GM12878 (cell line): ENCODE measurements around the gene TCF7L1. TPM values are rescaled to one million over a fixed set of nuclear protein-coding genes. Genes with fewer than 3 reads are reported as not detected.

Experiments used
- ATAC-seq: fragments of 200-7000 bp; cut with Tn5 transposase; 3 replicates; pipeline ENCODE4 v1.9.1; 2020; ENCODE audit warnings: mild to moderate bottlenecking, moderate library complexity
- BruUV-seq: library from RNA; stranded (reverse); fragments of 400-500 nt; replicated peaks from 2 replicates; lab custom pipeline; 2021; lab: Mats Ljungman, UMichigan
- CTCF ChIA-PET: fragments of 300-600 bp; sonication (Branson Sonifier 250); formaldehyde crosslinking; extraction: SDS; loops from one replicate; lab custom pipeline; 2021; ENCODE audit warnings: inconsistent platforms; lab: Yijun Ruan, JAX
- POLR2A ChIA-PET: fragments of 350-600 bp; formaldehyde crosslinking; extraction: SDS; loops from one replicate; lab custom pipeline; 2021; ENCODE audit warnings: inconsistent platforms; lab: Charles Lee
- RAD21 ChIA-PET: fragments of 300-600 bp; sonication (Branson Sonifier 250); formaldehyde crosslinking; loops from one replicate; lab custom pipeline; 2023; ENCODE audit warnings: antibody characterized with exemption; ENCODE audit not compliant: unreplicated experiment; lab: Charles Lee
- SMC1A ChIA-PET: fragments of 300-600 bp; sonication (Branson Sonifier 250); formaldehyde crosslinking; loops from one replicate; lab custom pipeline; 2023; ENCODE audit not compliant: unreplicated experiment, uncharacterized antibody; lab: Charles Lee
- DNase-seq: peaks from one replicate; pipeline ENCODE4 v3.0.0-alpha.2; 2011; ENCODE audit warnings: low read depth, low spot score
- FAIRE-seq: peaks from 3 replicates; lab custom pipeline; 2011; peaks lifted over from hg19 to GRCh38; lab: Jason Lieb, UNC
- H2AFZ ChIP-seq: 2 replicates; pipeline ENCODE4 v1.6.0; 2011; ENCODE audit warnings: low read depth, low read length, control low read depth; ENCODE audit not compliant: control insufficient read depth
- H3K27ac ChIP-seq: 2 replicates; pipeline ENCODE4 v1.5.1; 2011; ENCODE audit warnings: control low read depth; ENCODE audit not compliant: control insufficient read depth, insufficient read depth
- H3K27me3 ChIP-seq, 2 experiments: replicated peaks in 1 of 2; 2 replicates each; pipeline versions ENCODE4 v1.6.0 to v1.6.1; 2011; ENCODE audit warnings: low read length in 1 of 2; ENCODE audit not compliant: control insufficient read depth in 2 of 2, insufficient read depth in 2 of 2
- H3K36me3 ChIP-seq, 2 experiments: 2 replicates each; pipeline ENCODE4 v1.5.1; 2011; ENCODE audit warnings: low read length in 1 of 2; ENCODE audit not compliant: control insufficient read depth in 2 of 2, insufficient read depth in 2 of 2
- H3K4me1 ChIP-seq: 2 replicates; pipeline ENCODE4 v1.6.1; 2011; ENCODE audit warnings: mild to moderate bottlenecking, low read length, moderate library complexity, mixed read lengths; ENCODE audit not compliant: control insufficient read depth, insufficient read depth
- H3K4me2 ChIP-seq: 2 replicates; pipeline ENCODE4 v1.6.0; 2011; ENCODE audit warnings: control low read depth; ENCODE audit not compliant: control insufficient read depth, insufficient read depth
- H3K4me3 ChIP-seq: fragments of 200-600 bp; sonication (generic); 2 replicates; pipeline ENCODE4 v1.5.1; 2016
- H3K79me2 ChIP-seq: 2 replicates; pipeline ENCODE4 v1.6.0; 2011; ENCODE audit warnings: low read length; ENCODE audit not compliant: control insufficient read depth, insufficient read depth
- H3K9ac ChIP-seq: 2 replicates; pipeline ENCODE4 v1.8.0; 2011; ENCODE audit warnings: low read length, control low read depth, mixed read lengths; ENCODE audit not compliant: control insufficient read depth, insufficient read depth
- H3K9me3 ChIP-seq: replicated peaks from 3 replicates; pipeline ENCODE4 v1.5.1; 2011; ENCODE audit warnings: mild to moderate bottlenecking, low read length; ENCODE audit not compliant: control insufficient read depth, insufficient read depth
- H4K20me1 ChIP-seq: 2 replicates; pipeline ENCODE4 v1.6.0; 2011; ENCODE audit not compliant: control insufficient read depth, insufficient read depth
- CBX3 ChIP-seq: fragments of 200-600 bp; sonication (generic); IDR thresholded peaks from 2 replicates; pipeline ENCODE4 v1.6.1; 2016; ENCODE audit warnings: low read depth, borderline replicate concordance
- CREM ChIP-seq: IDR thresholded peaks from 2 replicates; pipeline ENCODE4 v1.6.1; 2014; ENCODE audit warnings: antibody characterized with exemption, low read depth
- EED ChIP-seq: sonication (generic); IDR thresholded peaks from 2 replicates; pipeline ENCODE4 v1.6.1; 2016; ENCODE audit warnings: antibody characterized with exemption, low read depth
- EP300 ChIP-seq, 2 experiments: fragments of 150-350 bp in 1 of 2; IDR thresholded peaks; 2 replicates each; pipeline ENCODE4 v1.6.1; 2011 to 2012; ENCODE audit warnings: low read depth in 2 of 2, low read length in 2 of 2, borderline replicate concordance in 1 of 2, improper control_type of control experiment in 1 of 2, inconsistent platforms in 1 of 2; ENCODE audit not compliant: control insufficient read depth in 1 of 2
- KAT2A ChIP-seq: conservative IDR thresholded peaks from 2 replicates; pipeline ENCODE4 v1.6.1; 2011; ENCODE audit warnings: low read depth, low read length; ENCODE audit not compliant: control insufficient read depth
- MYB ChIP-seq: fragments of 150-350 bp; IDR thresholded peaks from 2 replicates; pipeline ENCODE4 v1.6.1; 2014; ENCODE audit warnings: mild to moderate bottlenecking, low read depth, low read length, borderline replicate concordance
- RBBP5 ChIP-seq: fragments of 200-600 bp; sonication (generic); conservative IDR thresholded peaks from 2 replicates; pipeline ENCODE4 v1.6.1; 2016
- YBX1 ChIP-seq: fragments of 450-650 bp; IDR thresholded peaks from 2 replicates; pipeline ENCODE4 v1.6.1; 2016; ENCODE audit warnings: antibody characterized with exemption
- WGBS: methylation state at CpG from one replicate; pipeline ENCODE4 v1.1.6; 2016; ENCODE audit warnings: low lambda C conversion rate; ENCODE audit not compliant: insufficient replicate concordance, insufficient coverage; ENCODE audit errors: missing lambda C conversion rate; 5-methylcytosine and 5-hydroxymethylcytosine counted together
- in situ Hi-C: fragments of 300-500 bp; cut with MboI; formaldehyde crosslinking; loops from 9 replicates; pipeline ENCODE4 v1.14.3; 2018; ENCODE audit warnings: mixed read lengths
- intact Hi-C: fragments of 100-400 bp; cut with micrococcal nuclease; formaldehyde crosslinking; loops from one replicate; pipeline ENCODE4 v1.14.2; 2022; ENCODE audit not compliant: unreplicated experiment
- polyA plus RNA-seq, 11 experiments: library from polyadenylated mRNA; depleted of rRNA in 4 of 11; unstranded in 6 of 11; stranded (reverse) in 5 of 11; fragments of >200 nt; fragmentation: Nextera tagmentation in 4 of 11; fragmentation: Illumina TruSeq in 1 of 11; extraction: Ambion mirVana in 4 of 11; extraction: Trizol in 1 of 11; gene quantifications; 1 replicate in 1 of 11; 2 replicates in 10 of 11; pipeline versions ENCODE4 v1.2.1 to v1.2.3, GENCODE V29; 2011 to 2016; ENCODE audit warnings: inconsistent platforms in 2 of 11, missing spikeins in 2 of 11, low read depth in 1 of 11
- total RNA-seq, 4 experiments: library from RNA; depleted of rRNA in 3 of 4; stranded (reverse); fragments of >200 nt in 3 of 4; fragmentation: Illumina TruSeq in 1 of 4; extraction: Trizol in 1 of 4; gene quantifications; 2 replicates each; pipeline versions ENCODE4 v1.2.1 to v1.2.3, GENCODE V29; 2013 to 2021
- TF ChIP-seq, protein P1 (sequence below): IDR thresholded peaks from 2 replicates; pipeline ENCODE4 v1.6.1; 2011; ENCODE audit warnings: borderline replicate concordance, low read depth, mild to moderate bottlenecking, moderate library complexity, mixed read lengths, low read length; ENCODE audit not compliant: insufficient read depth; ENCODE audit errors: extremely low read length
- TF ChIP-seq, protein P2 (sequence below): IDR thresholded peaks from 2 replicates; pipeline ENCODE4 v1.6.1; 2012; ENCODE audit warnings: low read depth, low read length, improper control_type of control experiment
- TF ChIP-seq, protein P3 (sequence below), 3 experiments: IDR thresholded peaks in 2 of 3; conservative IDR thresholded peaks in 1 of 3; 2 replicates each; pipeline ENCODE4 v1.5.1; 2011; ENCODE audit warnings: low read depth in 3 of 3, low read length in 3 of 3, mild to moderate bottlenecking in 3 of 3, control low read depth in 2 of 3, moderate library complexity in 2 of 3, inconsistent platforms in 1 of 3, mixed read lengths in 1 of 3; ENCODE audit not compliant: control insufficient read depth in 2 of 3, insufficient read depth in 1 of 3; ENCODE audit errors: extremely low read depth in 1 of 3

Gene TCF7L1
- total and polyA plus RNA-seq, 10 of the 15 experiments (the other 5 are each of a cell fraction or from before 2014, with no cell fraction given) = 0.03 to 0.11 (median 0.10) TPM; not detected in 7

DNA sequence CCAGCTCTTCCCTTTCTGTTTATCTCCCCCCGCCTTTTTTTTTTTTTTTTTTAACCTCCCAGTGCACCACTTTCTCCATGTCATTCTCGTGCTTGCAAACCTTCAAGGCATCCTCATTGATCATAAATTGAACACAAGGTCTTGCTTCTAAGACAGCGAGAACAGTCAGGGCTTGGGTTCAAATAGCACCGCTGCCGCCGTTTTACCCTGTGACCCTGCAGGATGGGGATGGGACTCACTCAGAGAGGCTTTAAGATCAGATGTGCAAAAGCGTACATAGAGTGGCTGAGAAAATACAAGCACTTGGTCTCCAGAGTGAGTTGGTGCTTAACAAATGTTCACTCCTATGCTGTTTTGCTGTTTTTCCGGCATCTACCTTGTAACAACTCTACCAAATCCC lies 93.6 kb downstream of the TCF7L1 start:
- no peaks in the 10 kb centered on the region for H3K4me1 ChIP-seq
- RAD21 ChIA-PET = no interaction called here
- no TSS peak for BruUV-seq
- SMC1A ChIA-PET = no interaction called here
- DNase-seq = no peak
- POLR2A ChIA-PET = no interaction called here
- intact Hi-C loops = no loop called here
- TF ChIP-seq RBBP5 (no peak), YBX1 (no peak), CREM (no peak)
- TF ChIP-seq, all 136 proteins: peak for 0
- CTCF ChIA-PET = no interaction called here
- WGBS = 47% methylated on average over 8 of the region's 8 CpGs
- H3K36me3 ChIP-seq = no peaks in the 10 kb centered on the region
- H3K9ac ChIP-seq = no peak overlapping the region
- H3K27ac ChIP-seq = no peak overlapping the region
- H3K79me2 ChIP-seq = no peaks in the 10 kb centered on the region
- FAIRE-seq (no peak), ATAC-seq (no peak)
- H3K4me3 ChIP-seq = no peak overlapping the region
- peaks cover 0 to 1% of the 10 kb centered on the region in 2 experiments; a peak in 2 of 4 replicates for H3K27me3 ChIP-seq
- H3K9me3 ChIP-seq = no peaks in the 10 kb centered on the region
- no peaks in the 10 kb centered on the region for H4K20me1 ChIP-seq
- in situ Hi-C loops = no loop called here
- H2AFZ ChIP-seq = no peak overlapping the region
- H3K4me2 ChIP-seq = no peak overlapping the region

DNA sequence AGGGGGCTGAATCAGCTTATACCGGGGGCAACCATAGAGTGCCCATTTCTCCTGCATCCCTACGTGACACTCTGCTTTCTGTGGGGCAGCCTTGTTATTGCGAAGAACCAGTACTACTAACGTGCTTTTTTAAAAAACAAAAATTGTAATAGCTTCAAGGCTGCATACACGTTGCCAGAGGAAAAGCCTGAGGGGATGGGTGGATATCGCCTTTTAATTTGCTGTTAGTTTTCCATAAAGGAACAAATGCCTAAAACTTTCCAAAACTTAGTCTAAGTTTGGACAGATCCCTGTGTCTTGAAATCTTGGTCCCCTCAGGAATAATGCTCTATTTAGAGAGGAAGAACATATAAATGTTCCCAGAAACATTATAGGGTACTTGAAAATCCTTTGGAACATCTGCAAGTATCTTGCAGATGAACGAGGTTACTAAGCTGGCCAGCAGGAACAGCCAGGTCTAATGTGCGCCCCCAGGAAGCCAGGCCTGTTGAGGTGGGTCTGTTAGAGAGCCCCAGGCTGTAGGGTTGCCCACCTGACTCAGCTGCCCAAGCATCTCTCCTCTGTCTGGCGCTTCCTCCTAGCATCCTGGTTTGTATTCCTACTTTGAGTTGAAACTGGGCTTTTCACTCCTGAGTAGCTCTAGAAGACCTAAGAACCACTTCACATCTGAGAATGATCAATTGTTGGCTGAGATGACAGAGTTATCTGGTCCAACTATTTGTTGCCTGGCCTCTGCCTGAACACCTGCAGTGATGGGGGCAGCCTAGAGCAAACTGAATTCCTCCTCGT lies 97.7 kb downstream of the TCF7L1 start:
- Histone ChIP-seq H3K36me3 (no peaks in the 10 kb centered on the region), H2AFZ (no peak overlapping the region), H3K9ac (no peak overlapping the region), H3K4me1 (no peaks in the 10 kb centered on the region), H3K4me2 (no peak overlapping the region), H3K9me3 (no peaks in the 10 kb centered on the region), H3K4me3 (no peak overlapping the region), H4K20me1 (no peaks in the 10 kb centered on the region), H3K27me3 (no peaks in the 10 kb centered on the region; a peak in 1 of 4 replicates), H3K27ac (no peak overlapping the region), H3K79me2 (no peaks in the 10 kb centered on the region)
- in situ Hi-C loops (no loop called here), intact Hi-C loops (no loop called here)
- no TSS peak for BruUV-seq
- WGBS = 36% methylated on average over 10 of the region's 10 CpGs
- RAD21 ChIA-PET = no interaction called here
- FAIRE-seq (no peak), ATAC-seq (peak; percentile 57), DNase-seq (no peak)
- no peak for TF ChIP-seq EED
- TF ChIP-seq, protein P1, sequence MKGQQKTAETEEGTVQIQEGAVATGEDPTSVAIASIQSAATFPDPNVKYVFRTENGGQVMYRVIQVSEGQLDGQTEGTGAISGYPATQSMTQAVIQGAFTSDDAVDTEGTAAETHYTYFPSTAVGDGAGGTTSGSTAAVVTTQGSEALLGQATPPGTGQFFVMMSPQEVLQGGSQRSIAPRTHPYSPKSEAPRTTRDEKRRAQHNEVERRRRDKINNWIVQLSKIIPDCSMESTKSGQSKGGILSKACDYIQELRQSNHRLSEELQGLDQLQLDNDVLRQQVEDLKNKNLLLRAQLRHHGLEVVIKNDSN = peak; percentile 57
- no peak for TF ChIP-seq EP300 (IDR thresholded peaks at IDR 0.05; ENCODE audit: borderline replicate concordance in 1 of 2, control insufficient read depth in 1 of 2, low read depth in 2 of 2, low read length in 2 of 2)
- no peak for TF ChIP-seq MYB
- no peak for TF ChIP-seq CBX3
- TF ChIP-seq, protein P2, sequence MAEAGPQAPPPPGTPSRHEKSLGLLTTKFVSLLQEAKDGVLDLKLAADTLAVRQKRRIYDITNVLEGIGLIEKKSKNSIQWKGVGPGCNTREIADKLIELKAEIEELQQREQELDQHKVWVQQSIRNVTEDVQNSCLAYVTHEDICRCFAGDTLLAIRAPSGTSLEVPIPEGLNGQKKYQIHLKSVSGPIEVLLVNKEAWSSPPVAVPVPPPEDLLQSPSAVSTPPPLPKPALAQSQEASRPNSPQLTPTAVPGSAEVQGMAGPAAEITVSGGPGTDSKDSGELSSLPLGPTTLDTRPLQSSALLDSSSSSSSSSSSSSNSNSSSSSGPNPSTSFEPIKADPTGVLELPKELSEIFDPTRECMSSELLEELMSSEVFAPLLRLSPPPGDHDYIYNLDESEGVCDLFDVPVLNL = no peak
- no peak for TF ChIP-seq KAT2A
- TF ChIP-seq, protein P3, sequence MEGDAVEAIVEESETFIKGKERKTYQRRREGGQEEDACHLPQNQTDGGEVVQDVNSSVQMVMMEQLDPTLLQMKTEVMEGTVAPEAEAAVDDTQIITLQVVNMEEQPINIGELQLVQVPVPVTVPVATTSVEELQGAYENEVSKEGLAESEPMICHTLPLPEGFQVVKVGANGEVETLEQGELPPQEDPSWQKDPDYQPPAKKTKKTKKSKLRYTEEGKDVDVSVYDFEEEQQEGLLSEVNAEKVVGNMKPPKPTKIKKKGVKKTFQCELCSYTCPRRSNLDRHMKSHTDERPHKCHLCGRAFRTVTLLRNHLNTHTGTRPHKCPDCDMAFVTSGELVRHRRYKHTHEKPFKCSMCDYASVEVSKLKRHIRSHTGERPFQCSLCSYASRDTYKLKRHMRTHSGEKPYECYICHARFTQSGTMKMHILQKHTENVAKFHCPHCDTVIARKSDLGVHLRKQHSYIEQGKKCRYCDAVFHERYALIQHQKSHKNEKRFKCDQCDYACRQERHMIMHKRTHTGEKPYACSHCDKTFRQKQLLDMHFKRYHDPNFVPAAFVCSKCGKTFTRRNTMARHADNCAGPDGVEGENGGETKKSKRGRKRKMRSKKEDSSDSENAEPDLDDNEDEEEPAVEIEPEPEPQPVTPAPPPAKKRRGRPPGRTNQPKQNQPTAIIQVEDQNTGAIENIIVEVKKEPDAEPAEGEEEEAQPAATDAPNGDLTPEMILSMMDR (IDR thresholded peaks at IDR 0.05 in 2 of 3, conservative IDR thresholded peaks at IDR 0.05 in 1 of 3; ENCODE audit: control insufficient read depth in 2 of 3, extremely low read depth in 1 of 3, insufficient read depth in 1 of 3, low read depth in 3 of 3, low read length in 3 of 3) = peak in 1 of 3 experiments; percentile 14; a peak in 1 of 6 replicates
- CTCF ChIA-PET = interaction anchor here (0.6 to 1.7 kb wide), 4 partner anchors 36 to 349 kb away, joined by 3 to 4 read pairs (median 4); no protein-coding TSS in a partner anchor
- POLR2A ChIA-PET = no interaction called here
- SMC1A ChIA-PET = no interaction called here
